Measurements from ENCODE around the gene COX14. TPM values are rescaled to one million over a fixed set of nuclear protein-coding genes. Genes with fewer than 3 reads are reported as not detected.

The COX14 gene
- 32.4 and 48.4 TPM in 2 replicates for total RNA-seq

DNA sequence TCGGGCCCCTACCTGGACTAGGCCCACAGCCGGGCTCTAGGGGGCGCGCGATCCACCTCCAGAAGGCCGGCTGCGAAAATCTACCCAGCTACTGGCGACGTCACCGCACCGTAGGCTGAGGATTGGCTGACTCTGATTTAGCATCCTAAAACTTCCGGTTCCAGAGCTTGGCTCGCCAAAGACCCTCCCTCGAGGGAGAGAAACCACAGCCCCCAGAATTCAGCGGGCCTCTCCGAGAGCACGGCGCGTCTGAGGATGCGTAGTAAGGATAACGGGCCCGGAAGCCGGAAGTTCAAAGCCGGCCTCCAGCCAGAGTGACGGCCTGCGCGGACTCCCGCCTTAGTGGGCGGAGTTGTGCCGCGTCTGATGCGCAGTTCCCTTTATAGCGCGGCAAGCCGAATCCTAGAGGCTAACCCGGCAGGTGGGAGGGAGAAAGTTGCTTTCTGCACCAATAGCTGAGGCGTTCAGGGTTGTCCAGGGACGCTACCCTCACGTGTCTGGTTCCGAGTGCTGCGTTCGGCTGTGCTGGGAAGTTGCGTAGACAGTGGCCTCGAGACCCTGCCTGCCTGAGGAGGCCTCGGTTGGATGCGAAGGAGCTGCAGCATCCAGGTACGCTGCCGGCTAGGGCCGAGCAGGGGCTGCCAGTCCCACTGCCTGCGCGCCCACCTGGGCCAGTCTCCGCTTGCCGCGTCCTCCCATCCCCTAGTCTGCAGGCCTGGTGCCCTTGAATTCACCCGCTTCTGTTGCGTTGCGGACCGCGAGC, at the start of gene COX14:
Gene COX14 (plus strand): TSS at position 544 of the 763 bp plus-strand sequence. CDS start 7,808 bp downstream, outside the sequence.

DNA sequence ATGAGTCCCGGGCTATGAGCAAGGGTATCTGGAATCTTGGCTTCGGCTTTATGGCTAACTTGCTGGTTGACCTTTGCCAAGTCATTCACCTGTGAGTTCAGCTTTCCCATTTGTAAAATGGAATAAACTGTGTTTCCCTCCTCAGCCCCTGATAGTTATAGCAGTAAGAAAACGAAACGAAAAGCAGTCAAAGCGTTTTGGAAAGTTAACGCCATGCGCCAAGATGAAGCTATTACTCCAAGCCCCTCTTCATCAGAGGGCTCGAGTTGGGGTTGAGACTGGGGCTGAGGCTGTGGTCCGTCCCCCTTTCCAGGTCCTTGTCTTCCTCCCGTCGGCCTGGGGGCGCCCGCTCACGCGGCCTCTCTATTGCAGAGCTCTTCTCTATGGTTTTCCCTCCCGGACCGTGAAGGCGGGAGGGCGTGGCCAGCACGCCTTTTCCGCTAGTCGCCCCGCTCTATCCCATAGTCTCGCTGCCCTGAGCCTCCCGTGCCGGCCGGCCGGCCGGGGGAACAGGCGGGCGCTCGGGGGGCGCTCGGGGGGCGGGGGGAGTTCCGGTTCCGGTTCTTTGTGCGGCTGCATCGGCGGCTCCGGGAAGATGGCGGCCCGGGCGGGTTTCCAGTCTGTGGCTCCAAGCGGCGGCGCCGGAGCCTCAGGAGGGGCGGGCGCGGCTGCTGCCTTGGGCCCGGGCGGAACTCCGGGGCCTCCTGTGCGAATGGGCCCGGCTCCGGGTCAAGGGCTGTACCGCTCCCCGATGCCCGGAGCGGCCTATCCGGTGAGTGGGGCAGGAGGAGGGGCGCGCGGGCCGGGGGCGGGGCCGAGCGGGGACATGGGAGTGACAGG, 27.0 kb upstream of the COX14 start, which contains the start of gene SMARCD1:
Gene SMARCD1 (plus strand): TSS at position 568 of the 840 bp plus-strand sequence. CDS start 28 bp downstream, at position 596.

DNA sequence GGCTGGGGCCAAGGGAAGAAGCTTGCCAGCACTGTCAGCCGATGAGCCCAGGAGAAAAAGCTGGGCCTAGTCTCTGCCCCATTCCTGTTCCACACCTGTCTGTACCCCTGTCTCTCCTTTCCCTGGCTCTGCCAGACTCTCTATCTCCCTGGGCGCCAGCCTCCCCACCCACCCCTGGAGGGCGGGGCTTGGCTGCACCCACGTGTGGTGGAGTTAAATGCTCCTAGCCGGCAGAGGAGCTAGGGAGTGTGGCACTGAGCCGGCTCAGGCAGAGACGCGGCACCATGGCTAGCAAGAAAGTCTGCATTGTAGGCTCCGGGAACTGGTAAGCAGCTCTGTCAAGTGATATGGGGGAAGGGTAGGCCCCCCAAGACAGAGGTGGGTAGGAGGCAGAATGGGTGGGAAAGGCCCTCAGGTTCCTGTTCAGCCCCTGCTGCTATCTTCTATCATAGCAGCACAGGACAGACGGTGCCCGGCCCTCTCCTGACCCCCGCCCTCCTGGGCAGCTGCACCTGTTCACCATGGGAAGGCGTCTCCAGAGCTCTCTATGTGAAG, 8.2 kb upstream of the COX14 start, which contains the start of gene GPD1:
Gene GPD1 (plus strand): TSS at position 242 of the 555 bp plus-strand sequence. CDS start 43 bp downstream, at position 285.

DNA sequence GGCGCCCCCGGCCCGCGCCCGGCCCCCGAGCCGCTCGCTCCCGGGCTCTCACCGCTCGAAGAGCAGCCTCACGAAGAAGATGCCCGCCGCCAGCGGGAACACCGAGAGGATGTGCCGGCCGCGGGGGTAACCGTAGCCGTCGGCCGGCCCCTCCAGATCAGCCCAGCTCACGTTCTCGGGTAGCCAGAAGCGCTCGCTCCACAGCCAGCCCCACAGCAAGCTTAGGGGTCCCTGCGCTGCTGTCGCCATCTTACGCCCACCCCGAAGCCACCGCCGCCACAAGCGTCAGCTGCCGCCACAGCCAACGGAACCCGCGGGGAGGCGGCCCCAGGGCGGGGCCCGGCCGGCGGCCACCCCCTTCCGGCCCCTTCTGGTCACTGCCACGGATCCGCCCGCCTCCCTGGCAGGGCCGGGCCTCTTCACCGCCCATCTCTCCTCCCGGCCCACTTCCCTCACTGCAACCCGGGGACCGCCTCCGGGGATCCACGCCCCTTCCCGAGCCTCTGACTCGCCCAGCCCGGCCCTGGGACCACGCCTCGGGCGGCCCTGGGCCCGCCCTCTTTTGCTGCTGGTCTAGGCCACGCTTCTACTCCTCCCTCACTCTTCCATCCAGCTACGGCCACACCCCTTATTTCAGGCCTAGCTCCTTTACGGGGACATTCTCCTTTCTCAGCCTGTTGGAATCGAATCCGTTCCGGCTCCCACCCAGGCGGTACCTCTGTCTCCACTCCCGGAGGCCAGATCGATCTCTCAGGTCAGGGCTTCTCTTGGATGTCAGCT, 55.2 kb downstream of the COX14 start, which contains the start of gene CERS5:
Gene CERS5 (minus strand): TSS at position 321 of the 780 bp plus-strand sequence. CDS start 72 bp downstream, at position 249.

Other genes with a start within 250 kb of the COX14 start
- under 0.01 and 0.15 TPM in 2 replicates for gene FAIM2, start 208.3 kb upstream of the COX14 start, total RNA-seq
- not detected in 2 replicates for gene AQP2, start 161.5 kb upstream of the COX14 start, total RNA-seq
- gene AQP5, start 150.4 kb upstream of the COX14 start, total RNA-seq = 0.32 and 3.2 TPM in 2 replicates
- under 0.01 TPM in 1 of 2 replicates, not detected in the other for gene AQP6, start 139.3 kb upstream of the COX14 start, total RNA-seq
- 56.8 and 87.5 TPM in 2 replicates for gene RACGAP1, start 86.7 kb upstream of the COX14 start, total RNA-seq
- gene ASIC1, start 54.6 kb upstream of the COX14 start, total RNA-seq = 0.65 and 0.76 TPM in 2 replicates
- gene SMARCD1, start 26.9 kb upstream of the COX14 start, total RNA-seq = 69.2 and 70.7 TPM in 2 replicates
- gene GPD1, start 8.2 kb upstream of the COX14 start, total RNA-seq = not detected in 2 replicates
- 34.3 and 34.4 TPM in 2 replicates for gene CERS5, start 55.1 kb downstream of the COX14 start, total RNA-seq
- 66.6 and 81.5 TPM in 2 replicates for gene LIMA1, start 171.3 kb downstream of the COX14 start, total RNA-seq